MCF 10A (cell line): ENCODE data around the gene MCL1. TPM values are rescaled to one million over a fixed set of nuclear protein-coding genes. Genes with fewer than 3 reads are reported as not detected.

Source experiments
- BruUV-seq: library from RNA; stranded (reverse); fragments of 400-500 nt; replicated peaks from 2 replicates; lab custom pipeline; 2021; lab: Mats Ljungman, UMichigan
- CTCF ChIA-PET: fragments of 300-600 bp; sonication (Branson Sonifier 250); formaldehyde crosslinking; extraction: SDS; loops from one replicate; lab custom pipeline; 2021; ENCODE audit warnings: antibody characterized with exemption, inconsistent platforms; lab: Yijun Ruan, JAX
- POLR2A ChIA-PET: fragments of 300-600, 350-650 bp; sonication (Branson Sonifier 250); formaldehyde crosslinking; extraction: SDS; loops from one replicate; lab custom pipeline; 2020; ENCODE audit warnings: antibody characterized with exemption, inconsistent platforms; lab: Yijun Ruan, JAX
- DNase-seq: peaks from one replicate; pipeline ENCODE4 v3.0.0-alpha.2; 2018; ENCODE audit not compliant: unreplicated experiment
- H3K27ac Mint-ChIP-seq: one replicate; pipeline ENCODE4 v1.8.0; 2022; ENCODE audit warnings: mild to moderate bottlenecking, low read depth, mixed read lengths; ENCODE audit not compliant: unreplicated experiment
- H3K27me3 Mint-ChIP-seq: one replicate; pipeline ENCODE4 v1.8.0; 2022; ENCODE audit warnings: mixed read lengths; ENCODE audit not compliant: insufficient read depth, unreplicated experiment
- H3K36me3 Mint-ChIP-seq: one replicate; pipeline ENCODE4 v1.8.0; 2022; ENCODE audit warnings: mild to moderate bottlenecking, moderate library complexity, mixed read lengths; ENCODE audit not compliant: insufficient read depth, unreplicated experiment
- H3K4me1 Mint-ChIP-seq: one replicate; pipeline ENCODE4 v1.8.0; 2022; ENCODE audit warnings: mixed read lengths; ENCODE audit not compliant: insufficient read depth, unreplicated experiment
- H3K4me3 Mint-ChIP-seq: one replicate; pipeline ENCODE4 v1.8.0; 2022; ENCODE audit warnings: mild to moderate bottlenecking, moderate library complexity, mixed read lengths; ENCODE audit not compliant: unreplicated experiment
- H3K9me3 Mint-ChIP-seq: one replicate; pipeline ENCODE4 v1.8.0; 2022; ENCODE audit warnings: mixed read lengths; ENCODE audit not compliant: unreplicated experiment
- CTCF ChIP-seq: fragments of 200-600 bp; IDR thresholded peaks from one replicate; pipeline ENCODE4 v1.8.0; 2022; ENCODE audit warnings: antibody characterized with exemption, mild to moderate bottlenecking; ENCODE audit not compliant: unreplicated experiment
- intact Hi-C: fragments of 100-400 bp; cut with micrococcal nuclease; formaldehyde crosslinking; loops from 2 replicates; pipeline ENCODE4 v1.14.1; 2022
- total RNA-seq: library from RNA; stranded (reverse); gene quantifications from 2 replicates; pipeline ENCODE4 v1.2.3, GENCODE V29; 2022

Gene MCL1
- total RNA-seq, 1 experiment from 2014 or later, result 624 TPM

- H3K4me3 Mint-ChIP-seq, result peak overlapping the region; percentile 52
- ChIA-PET CTCF (interaction anchor here (0.5 to 2.7 kb wide), 11 partner anchors 9 to 354 kb away, joined by 3 to 16 read pairs (median 4); partner anchors contain the start of gene MCL1), POLR2A (interaction anchor here (0.7 to 27.7 kb wide), 30 partner anchors 2 to 891 kb away, joined by 3 to 1801 read pairs (median 4); partner anchors contain the start of genes ADAMTSL4, ENSA, FALEC and GOLPH3L)
- intact Hi-C loops, result loop anchor here (2.0 kb wide), 1 partner anchor 244 kb away; no protein-coding TSS in a partner anchor
- H3K27me3 Mint-ChIP-seq, result no peaks in the 10 kb centered on the region
- BruUV-seq, result TSS peak; percentile 84
- H3K27ac Mint-ChIP-seq, result peak overlapping the region; percentile 99
- H3K9me3 Mint-ChIP-seq, result no peaks in the 10 kb centered on the region
- DNase-seq, result no peak
- H3K4me1 Mint-ChIP-seq, result peaks cover 58% of the 10 kb centered on the region
- TF ChIP-seq CTCF, result no peak
- H3K36me3 Mint-ChIP-seq, result peaks cover 70% of the 10 kb centered on the region
Measured at GRCh38 chr1:150568594-150568966, 10.8 kb downstream of the MCL1 start.

GRCh38 chr1:150567717-150568593 is 11.5 kb downstream of the MCL1 start:
- peak overlapping the region; percentile 99 for H3K27ac Mint-ChIP-seq
- peak; percentile 100 for DNase-seq
- TF ChIP-seq CTCF, result peak; percentile 6
- H3K27me3 Mint-ChIP-seq, result no peaks in the 10 kb centered on the region
- peaks cover 64% of the 10 kb centered on the region for H3K4me1 Mint-ChIP-seq
- POLR2A ChIA-PET, result interaction anchor here (0.6 to 27.7 kb wide), 36 partner anchors 3 to 892 kb away, joined by 3 to 1801 read pairs (median 4); partner anchors contain the start of genes ADAMTSL4, APH1A, ENSA and FALEC
- H3K9me3 Mint-ChIP-seq, result no peaks in the 10 kb centered on the region
- H3K4me3 Mint-ChIP-seq, result peak overlapping the region; percentile 52
- peaks cover 64% of the 10 kb centered on the region for H3K36me3 Mint-ChIP-seq
- intact Hi-C loops, result loop anchor here (2.0 kb wide), 1 partner anchor 245 kb away; no protein-coding TSS in a partner anchor
- CTCF ChIA-PET, result interaction anchor here (0.5 to 2.7 kb wide), 14 partner anchors 8 to 354 kb away, joined by 3 to 16 read pairs (median 4); partner anchors contain the start of gene MCL1
- TSS peak; percentile 7 for BruUV-seq

DNA sequence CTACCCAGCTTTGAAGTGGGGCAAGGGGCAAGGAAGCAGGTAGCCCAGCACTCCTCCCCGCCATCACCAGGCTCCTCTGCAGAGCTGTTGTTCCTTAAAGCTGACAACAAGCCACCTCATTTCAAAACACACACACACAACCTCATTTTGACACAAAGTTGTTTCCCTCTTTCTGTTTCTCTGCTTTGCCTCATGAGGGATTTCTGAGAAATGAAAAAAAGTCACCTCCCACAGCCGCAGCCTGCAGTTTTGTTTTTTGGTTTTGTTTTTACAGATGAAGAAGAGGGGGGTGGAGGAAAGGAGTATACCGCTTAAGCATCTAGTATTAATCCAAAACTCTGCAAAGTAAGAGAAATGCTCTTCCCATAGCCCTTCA is 12.1 kb downstream of the MCL1 start:
- H3K4me1 Mint-ChIP-seq, result peaks cover 67% of the 10 kb centered on the region
- peak overlapping the region; percentile 52 for H3K4me3 Mint-ChIP-seq
- ChIA-PET POLR2A (interaction anchor here (0.6 to 27.7 kb wide), 29 partner anchors 4 to 892 kb away, joined by 3 to 1801 read pairs (median 5); partner anchors contain the start of genes ADAMTSL4, APH1A, ENSA and FALEC), CTCF (interaction anchor here (0.6 to 2.7 kb wide), 7 partner anchors 7 to 129 kb away, joined by 3 to 16 read pairs (median 5); partner anchors contain the start of gene MCL1)
- no peaks in the 10 kb centered on the region for H3K9me3 Mint-ChIP-seq
- no peak for TF ChIP-seq CTCF
- peaks cover 57% of the 10 kb centered on the region for H3K36me3 Mint-ChIP-seq
- no TSS peak for BruUV-seq
- no peaks in the 10 kb centered on the region for H3K27me3 Mint-ChIP-seq
- H3K27ac Mint-ChIP-seq, result peak overlapping the region; percentile 99
- intact Hi-C loops, result no loop called here
- DNase-seq, result no peak
